Endothelial cell (in vitro differentiated cells): ENCODE results near the gene CALHM2. TPM values are rescaled to one million over a fixed set of nuclear protein-coding genes. Genes with fewer than 3 reads are reported as not detected.

ENCODE experiments used
- DNase-seq: peaks from one replicate; pipeline ENCODE4 v3.0.0; 2021; ENCODE audit warnings: low spot score
- H3K27ac Mint-ChIP-seq: one replicate; pipeline ENCODE4 v1.8.0; 2021; ENCODE audit warnings: mixed read lengths, inconsistent platforms; ENCODE audit not compliant: unreplicated experiment
- H3K27me3 Mint-ChIP-seq: one replicate; pipeline ENCODE4 v1.8.0; 2021; ENCODE audit warnings: mild to moderate bottlenecking, moderate library complexity, mixed read lengths, inconsistent platforms; ENCODE audit not compliant: unreplicated experiment
- H3K36me3 Mint-ChIP-seq: one replicate; pipeline ENCODE4 v1.8.0; 2021; ENCODE audit warnings: mild to moderate bottlenecking, low read depth, mixed read lengths, inconsistent platforms; ENCODE audit not compliant: unreplicated experiment
- H3K4me1 Mint-ChIP-seq: one replicate; pipeline ENCODE4 v1.8.0; 2021; ENCODE audit warnings: mild to moderate bottlenecking, mixed read lengths, inconsistent platforms; ENCODE audit not compliant: unreplicated experiment
- H3K4me3 Mint-ChIP-seq: one replicate; pipeline ENCODE4 v1.8.0; 2021; ENCODE audit warnings: mild to moderate bottlenecking, mixed read lengths, inconsistent platforms; ENCODE audit not compliant: unreplicated experiment
- H3K9me3 Mint-ChIP-seq: one replicate; pipeline ENCODE4 v1.8.0; 2021; ENCODE audit warnings: mixed read lengths, inconsistent platforms; ENCODE audit not compliant: unreplicated experiment
- CTCF ChIP-seq: fragments of 200-600 bp; sonication (generic); IDR thresholded peaks from one replicate; pipeline ENCODE4 v1.5.0; 2021; ENCODE audit warnings: antibody characterized with exemption; ENCODE audit not compliant: unreplicated experiment
- total RNA-seq: library from RNA; stranded (reverse); fragmentation: NEBNext Ultra II Directional; extraction: Animal tissue kit (Norgen Biotek cat#: 25700); gene quantifications from one replicate; pipeline ENCODE4 v1.2.1, GENCODE V29; 2021; ENCODE audit not compliant: unreplicated experiment

The CALHM2 gene
- total RNA-seq, 1 donor from 2014 or later: 1.9 TPM

- no peak for DNase-seq
- no peak for TF ChIP-seq CTCF
- Mint-ChIP-seq H3K27me3 (peaks cover 14% of the 10 kb centered on the region), H3K36me3 (peaks cover 27% of the 10 kb centered on the region), H3K4me1 (peaks cover 19% of the 10 kb centered on the region), H3K9me3 (no peaks in the 10 kb centered on the region), H3K4me3 (peak overlapping the region; percentile 48), H3K27ac (peak overlapping the region; percentile 49)
Measured at GRCh38 chr10:103449208-103450144, 2.7 kb downstream of the CALHM2 start.

GRCh38 chr10:103448746-103449145 lies 3.4 kb downstream of the CALHM2 start:
- H3K27ac Mint-ChIP-seq: no peak overlapping the region
- peaks cover 14% of the 10 kb centered on the region for H3K27me3 Mint-ChIP-seq
- no peak for TF ChIP-seq CTCF
- no peak for DNase-seq
- no peaks in the 10 kb centered on the region for H3K9me3 Mint-ChIP-seq
- H3K4me1 Mint-ChIP-seq: peaks cover 17% of the 10 kb centered on the region
- peak overlapping the region; percentile 17 for H3K4me3 Mint-ChIP-seq
- peaks cover 35% of the 10 kb centered on the region for H3K36me3 Mint-ChIP-seq

- Mint-ChIP-seq H3K36me3 (peaks cover 46% of the 10 kb centered on the region), H3K9me3 (no peaks in the 10 kb centered on the region)
- no peak for DNase-seq
Measured at GRCh38 chr10:103447187-103447586, 5.0 kb downstream of the CALHM2 start.

GRCh38 chr10:103445767-103446567 lies 6.2 kb downstream of the CALHM2 start:
- no peak overlapping the region for H3K27ac Mint-ChIP-seq
- peaks cover 55% of the 10 kb centered on the region for H3K36me3 Mint-ChIP-seq
- H3K4me3 Mint-ChIP-seq: peak overlapping the region; percentile 42
- H3K27me3 Mint-ChIP-seq: peaks cover 14% of the 10 kb centered on the region
- no peak for TF ChIP-seq CTCF
- no peak for DNase-seq
- H3K9me3 Mint-ChIP-seq: no peaks in the 10 kb centered on the region
- peaks cover 13% of the 10 kb centered on the region for H3K4me1 Mint-ChIP-seq

More at GRCh38 chr10:103447187-103447586, 5.0 kb downstream of the CALHM2 start:
- Mint-ChIP-seq H3K27me3 (peaks cover 14% of the 10 kb centered on the region), H3K4me1 (peaks cover 14% of the 10 kb centered on the region), H3K4me3 (no peak overlapping the region), H3K27ac (no peak overlapping the region)
- no peak for TF ChIP-seq CTCF
